ENCODE results near the gene EEIG1. TPM values are rescaled to one million over a fixed set of nuclear protein-coding genes. Genes with fewer than 3 reads are reported as not detected.

Gene EEIG1
- total and polyA plus RNA-seq, 10 of the 15 experiments (the other 5 are each of a cell fraction or from before 2014, with no cell fraction given): 1.2 to 75.9 (median 9.0) TPM

DNA sequence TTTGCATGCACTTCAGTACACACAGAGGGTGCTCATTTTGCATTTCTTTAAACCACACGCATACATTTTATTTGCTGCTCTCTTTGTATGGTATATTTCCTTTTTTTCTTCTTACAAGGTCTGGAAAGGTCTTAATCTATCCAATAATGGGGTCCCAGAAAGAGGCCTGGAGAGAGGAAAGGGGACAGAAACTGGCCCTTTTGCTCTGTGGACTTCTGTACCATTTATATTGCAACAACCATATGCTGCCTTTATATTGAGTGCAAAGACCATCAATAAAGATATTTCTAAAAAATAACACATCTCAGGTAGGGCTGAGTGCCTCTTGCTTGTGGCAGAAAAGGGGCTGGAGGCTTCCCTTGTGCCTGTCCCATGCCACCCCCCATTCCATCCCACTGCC lies 27.6 kb downstream of the EEIG1 start:
- no peak overlapping the region for H3K27ac ChIP-seq (ENCODE audit: control insufficient read depth, insufficient read depth)
- peaks cover 3% of the 10 kb centered on the region for H3K79me2 ChIP-seq (ENCODE audit: control insufficient read depth, insufficient read depth, low read length)
- intact Hi-C loops (cut with micrococcal nuclease; ENCODE audit: unreplicated experiment): no loop called here
- ATAC-seq: no peak
- POLR2A ChIA-PET: no interaction called here
- SMC1A ChIA-PET (ENCODE audit: uncharacterized antibody, unreplicated experiment): interaction anchor here (1.0 to 6.7 kb wide), 3 partner anchors 18 to 79 kb away, joined by 3 to 96 read pairs (median 4); no protein-coding TSS in a partner anchor
- FAIRE-seq: no peak
- in situ Hi-C loops (cut with MboI): no loop called here
- H3K4me1 ChIP-seq (ENCODE audit: control insufficient read depth, insufficient read depth, low read length): peaks cover 12% of the 10 kb centered on the region
- CTCF ChIA-PET: interaction anchor here (0.6 to 13.8 kb wide), 4 partner anchors 30 to 97 kb away, joined by 3 to 332 read pairs (median 12); no protein-coding TSS in a partner anchor
- no peaks in the 10 kb centered on the region for H3K9me3 ChIP-seq (replicated peaks; ENCODE audit: control insufficient read depth, insufficient read depth, low read length)
- H3K9ac ChIP-seq (ENCODE audit: control insufficient read depth, insufficient read depth, low read length): no peak overlapping the region
- 0 out of 2 replicates have a peak, but pooled peaks cover 3% of the 10 kb centered on the region for H4K20me1 ChIP-seq (ENCODE audit: control insufficient read depth, insufficient read depth)
- DNase-seq (ENCODE audit: low read depth, low spot score): no peak
- no peaks in the 10 kb centered on the region for H3K27me3 ChIP-seq (replicated peaks in 1 of 2; ENCODE audit: control insufficient read depth in 2 of 2, insufficient read depth in 2 of 2, low read length in 1 of 2)
- RAD21 ChIA-PET (ENCODE audit: unreplicated experiment): interaction anchor here (0.7 to 4.4 kb wide), 5 partner anchors 14 to 82 kb away, joined by 3 to 80 read pairs (median 4); no protein-coding TSS in a partner anchor
- H3K36me3 ChIP-seq (ENCODE audit: control insufficient read depth in 2 of 2, insufficient read depth in 2 of 2, low read length in 1 of 2): no peaks in the 10 kb centered on the region; a peak in 1 of 4 replicates
- H3K4me3 ChIP-seq: no peak overlapping the region
- 100% methylated on average over 1 of the region's 1 CpG for WGBS (ENCODE audit: insufficient coverage, insufficient replicate concordance, low lambda C conversion rate, missing lambda C conversion rate)
- no TSS peak for BruUV-seq (replicated peaks)
- H2AFZ ChIP-seq (ENCODE audit: control insufficient read depth, low read depth, low read length): no peak overlapping the region
- H3K4me2 ChIP-seq (ENCODE audit: control insufficient read depth, insufficient read depth): no peak overlapping the region
- no peak for TF ChIP-seq TCF7 (IDR thresholded peaks at IDR 0.05; ENCODE audit: borderline replicate concordance)
- TF ChIP-seq, protein P1, sequence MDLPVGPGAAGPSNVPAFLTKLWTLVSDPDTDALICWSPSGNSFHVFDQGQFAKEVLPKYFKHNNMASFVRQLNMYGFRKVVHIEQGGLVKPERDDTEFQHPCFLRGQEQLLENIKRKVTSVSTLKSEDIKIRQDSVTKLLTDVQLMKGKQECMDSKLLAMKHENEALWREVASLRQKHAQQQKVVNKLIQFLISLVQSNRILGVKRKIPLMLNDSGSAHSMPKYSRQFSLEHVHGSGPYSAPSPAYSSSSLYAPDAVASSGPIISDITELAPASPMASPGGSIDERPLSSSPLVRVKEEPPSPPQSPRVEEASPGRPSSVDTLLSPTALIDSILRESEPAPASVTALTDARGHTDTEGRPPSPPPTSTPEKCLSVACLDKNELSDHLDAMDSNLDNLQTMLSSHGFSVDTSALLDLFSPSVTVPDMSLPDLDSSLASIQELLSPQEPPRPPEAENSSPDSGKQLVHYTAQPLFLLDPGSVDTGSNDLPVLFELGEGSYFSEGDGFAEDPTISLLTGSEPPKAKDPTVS (IDR thresholded peaks at IDR 0.05; ENCODE audit: low read depth, low read length): no peak
- no peak for TF ChIP-seq ZSCAN29 (IDR thresholded peaks at IDR 0.05)
- TF ChIP-seq MTA3 (IDR thresholded peaks at IDR 0.05; ENCODE audit: borderline replicate concordance, low read length): no peak
- TF ChIP-seq, protein P2, sequence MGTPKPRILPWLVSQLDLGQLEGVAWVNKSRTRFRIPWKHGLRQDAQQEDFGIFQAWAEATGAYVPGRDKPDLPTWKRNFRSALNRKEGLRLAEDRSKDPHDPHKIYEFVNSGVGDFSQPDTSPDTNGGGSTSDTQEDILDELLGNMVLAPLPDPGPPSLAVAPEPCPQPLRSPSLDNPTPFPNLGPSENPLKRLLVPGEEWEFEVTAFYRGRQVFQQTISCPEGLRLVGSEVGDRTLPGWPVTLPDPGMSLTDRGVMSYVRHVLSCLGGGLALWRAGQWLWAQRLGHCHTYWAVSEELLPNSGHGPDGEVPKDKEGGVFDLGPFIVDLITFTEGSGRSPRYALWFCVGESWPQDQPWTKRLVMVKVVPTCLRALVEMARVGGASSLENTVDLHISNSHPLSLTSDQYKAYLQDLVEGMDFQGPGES (IDR thresholded peaks at IDR 0.05): no peak
- TF ChIP-seq POLR2A (IDR thresholded peaks at IDR 0.05; ENCODE audit: low read depth, low read length): no peak
- TF ChIP-seq, protein P3, sequence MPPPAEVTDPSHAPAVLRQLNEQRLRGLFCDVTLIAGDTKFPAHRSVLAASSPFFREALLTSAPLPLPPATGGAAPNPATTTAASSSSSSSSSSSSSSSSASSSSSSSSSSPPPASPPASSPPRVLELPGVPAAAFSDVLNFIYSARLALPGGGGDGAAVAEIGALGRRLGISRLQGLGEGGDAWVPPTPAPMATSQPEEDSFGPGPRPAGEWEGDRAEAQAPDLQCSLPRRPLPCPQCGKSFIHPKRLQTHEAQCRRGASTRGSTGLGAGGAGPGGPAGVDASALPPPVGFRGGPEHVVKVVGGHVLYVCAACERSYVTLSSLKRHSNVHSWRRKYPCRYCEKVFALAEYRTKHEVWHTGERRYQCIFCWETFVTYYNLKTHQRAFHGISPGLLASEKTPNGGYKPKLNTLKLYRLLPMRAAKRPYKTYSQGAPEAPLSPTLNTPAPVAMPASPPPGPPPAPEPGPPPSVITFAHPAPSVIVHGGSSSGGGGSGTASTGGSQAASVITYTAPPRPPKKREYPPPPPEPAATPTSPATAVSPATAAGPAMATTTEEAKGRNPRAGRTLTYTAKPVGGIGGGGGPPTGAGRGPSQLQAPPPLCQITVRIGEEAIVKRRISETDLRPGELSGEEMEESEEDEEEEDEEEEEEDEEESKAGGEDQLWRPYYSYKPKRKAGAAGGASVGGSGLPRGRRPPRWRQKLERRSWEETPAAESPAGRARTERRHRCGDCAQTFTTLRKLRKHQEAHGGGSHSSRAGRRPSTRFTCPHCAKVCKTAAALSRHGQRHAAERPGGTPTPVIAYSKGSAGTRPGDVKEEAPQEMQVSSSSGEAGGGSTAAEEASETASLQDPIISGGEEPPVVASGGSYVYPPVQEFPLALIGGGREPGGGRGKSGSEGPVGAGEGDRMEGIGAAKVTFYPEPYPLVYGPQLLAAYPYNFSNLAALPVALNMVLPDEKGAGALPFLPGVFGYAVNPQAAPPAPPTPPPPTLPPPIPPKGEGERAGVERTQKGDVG (CRISPR knock-in tag; IDR thresholded peaks at IDR 0.05): no peak
- TF ChIP-seq, protein P4, sequence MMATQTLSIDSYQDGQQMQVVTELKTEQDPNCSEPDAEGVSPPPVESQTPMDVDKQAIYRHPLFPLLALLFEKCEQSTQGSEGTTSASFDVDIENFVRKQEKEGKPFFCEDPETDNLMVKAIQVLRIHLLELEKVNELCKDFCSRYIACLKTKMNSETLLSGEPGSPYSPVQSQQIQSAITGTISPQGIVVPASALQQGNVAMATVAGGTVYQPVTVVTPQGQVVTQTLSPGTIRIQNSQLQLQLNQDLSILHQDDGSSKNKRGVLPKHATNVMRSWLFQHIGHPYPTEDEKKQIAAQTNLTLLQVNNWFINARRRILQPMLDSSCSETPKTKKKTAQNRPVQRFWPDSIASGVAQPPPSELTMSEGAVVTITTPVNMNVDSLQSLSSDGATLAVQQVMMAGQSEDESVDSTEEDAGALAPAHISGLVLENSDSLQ (IDR thresholded peaks at IDR 0.05): no peak
- no peak for TF ChIP-seq SIX5 (IDR thresholded peaks at IDR 0.05; ENCODE audit: low read depth, low read length, severe bottlenecking)
- TF ChIP-seq SRF (IDR thresholded peaks at IDR 0.05; ENCODE audit: low read depth in 2 of 2, low read length in 2 of 2): no peak
- TF ChIP-seq, protein P5, sequence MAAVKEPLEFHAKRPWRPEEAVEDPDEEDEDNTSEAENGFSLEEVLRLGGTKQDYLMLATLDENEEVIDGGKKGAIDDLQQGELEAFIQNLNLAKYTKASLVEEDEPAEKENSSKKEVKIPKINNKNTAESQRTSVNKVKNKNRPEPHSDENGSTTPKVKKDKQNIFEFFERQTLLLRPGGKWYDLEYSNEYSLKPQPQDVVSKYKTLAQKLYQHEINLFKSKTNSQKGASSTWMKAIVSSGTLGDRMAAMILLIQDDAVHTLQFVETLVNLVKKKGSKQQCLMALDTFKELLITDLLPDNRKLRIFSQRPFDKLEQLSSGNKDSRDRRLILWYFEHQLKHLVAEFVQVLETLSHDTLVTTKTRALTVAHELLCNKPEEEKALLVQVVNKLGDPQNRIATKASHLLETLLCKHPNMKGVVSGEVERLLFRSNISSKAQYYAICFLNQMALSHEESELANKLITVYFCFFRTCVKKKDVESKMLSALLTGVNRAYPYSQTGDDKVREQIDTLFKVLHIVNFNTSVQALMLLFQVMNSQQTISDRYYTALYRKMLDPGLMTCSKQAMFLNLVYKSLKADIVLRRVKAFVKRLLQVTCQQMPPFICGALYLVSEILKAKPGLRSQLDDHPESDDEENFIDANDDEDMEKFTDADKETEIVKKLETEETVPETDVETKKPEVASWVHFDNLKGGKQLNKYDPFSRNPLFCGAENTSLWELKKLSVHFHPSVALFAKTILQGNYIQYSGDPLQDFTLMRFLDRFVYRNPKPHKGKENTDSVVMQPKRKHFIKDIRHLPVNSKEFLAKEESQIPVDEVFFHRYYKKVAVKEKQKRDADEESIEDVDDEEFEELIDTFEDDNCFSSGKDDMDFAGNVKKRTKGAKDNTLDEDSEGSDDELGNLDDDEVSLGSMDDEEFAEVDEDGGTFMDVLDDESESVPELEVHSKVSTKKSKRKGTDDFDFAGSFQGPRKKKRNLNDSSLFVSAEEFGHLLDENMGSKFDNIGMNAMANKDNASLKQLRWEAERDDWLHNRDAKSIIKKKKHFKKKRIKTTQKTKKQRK (IDR thresholded peaks at IDR 0.05; ENCODE audit: low read depth, low read length): no peak
- no peak for TF ChIP-seq NBN (IDR thresholded peaks at IDR 0.05)
- TF ChIP-seq FOS (IDR thresholded peaks at IDR 0.05; ENCODE audit: borderline replicate concordance, extremely low read depth, insufficient read length): no peak
- TF ChIP-seq LARP7 (IDR thresholded peaks at IDR 0.05): no peak
- no peak for TF ChIP-seq RBBP5 (conservative IDR thresholded peaks at IDR 0.05)
- no peak for TF ChIP-seq ZNF622 (IDR thresholded peaks at IDR 0.05)
